Measurements from ENCODE around the gene PIAS4.
A peak's percentile ranks its signal among the peaks of the same experiment; 100 is the strongest.
"Not testable (repeated sequence)": the region's sequence is repeated elsewhere in the genome, so short reads cannot be mapped to it uniquely, and the experiment has no call there.

PIAS4 gene

DNA sequence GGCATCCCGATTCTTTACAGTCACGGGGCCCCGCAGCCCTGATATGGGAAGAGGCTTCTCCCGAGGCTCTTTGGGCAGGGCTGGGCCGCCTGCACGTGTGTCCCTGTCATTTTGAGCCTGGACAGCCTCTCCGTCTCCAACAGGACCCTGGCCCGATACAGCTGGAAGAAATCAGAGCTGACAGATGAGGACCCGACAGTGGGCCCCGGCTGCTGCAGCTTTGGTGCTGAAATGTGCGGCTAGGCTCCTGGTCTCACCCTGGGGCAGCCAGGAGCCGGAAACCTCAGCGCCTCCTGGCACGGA, 3.2 kb downstream of the PIAS4 start:
- DNase-seq (ENCODE audit: low read depth) = no peak
- TF ChIP-seq, protein P1, sequence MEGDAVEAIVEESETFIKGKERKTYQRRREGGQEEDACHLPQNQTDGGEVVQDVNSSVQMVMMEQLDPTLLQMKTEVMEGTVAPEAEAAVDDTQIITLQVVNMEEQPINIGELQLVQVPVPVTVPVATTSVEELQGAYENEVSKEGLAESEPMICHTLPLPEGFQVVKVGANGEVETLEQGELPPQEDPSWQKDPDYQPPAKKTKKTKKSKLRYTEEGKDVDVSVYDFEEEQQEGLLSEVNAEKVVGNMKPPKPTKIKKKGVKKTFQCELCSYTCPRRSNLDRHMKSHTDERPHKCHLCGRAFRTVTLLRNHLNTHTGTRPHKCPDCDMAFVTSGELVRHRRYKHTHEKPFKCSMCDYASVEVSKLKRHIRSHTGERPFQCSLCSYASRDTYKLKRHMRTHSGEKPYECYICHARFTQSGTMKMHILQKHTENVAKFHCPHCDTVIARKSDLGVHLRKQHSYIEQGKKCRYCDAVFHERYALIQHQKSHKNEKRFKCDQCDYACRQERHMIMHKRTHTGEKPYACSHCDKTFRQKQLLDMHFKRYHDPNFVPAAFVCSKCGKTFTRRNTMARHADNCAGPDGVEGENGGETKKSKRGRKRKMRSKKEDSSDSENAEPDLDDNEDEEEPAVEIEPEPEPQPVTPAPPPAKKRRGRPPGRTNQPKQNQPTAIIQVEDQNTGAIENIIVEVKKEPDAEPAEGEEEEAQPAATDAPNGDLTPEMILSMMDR (conservative IDR thresholded peaks at IDR 0.05; ENCODE audit: low read depth, low read length) = no peak
- H3K4me3 ChIP-seq (ENCODE audit: low read length) = no peak overlapping the region

DNA sequence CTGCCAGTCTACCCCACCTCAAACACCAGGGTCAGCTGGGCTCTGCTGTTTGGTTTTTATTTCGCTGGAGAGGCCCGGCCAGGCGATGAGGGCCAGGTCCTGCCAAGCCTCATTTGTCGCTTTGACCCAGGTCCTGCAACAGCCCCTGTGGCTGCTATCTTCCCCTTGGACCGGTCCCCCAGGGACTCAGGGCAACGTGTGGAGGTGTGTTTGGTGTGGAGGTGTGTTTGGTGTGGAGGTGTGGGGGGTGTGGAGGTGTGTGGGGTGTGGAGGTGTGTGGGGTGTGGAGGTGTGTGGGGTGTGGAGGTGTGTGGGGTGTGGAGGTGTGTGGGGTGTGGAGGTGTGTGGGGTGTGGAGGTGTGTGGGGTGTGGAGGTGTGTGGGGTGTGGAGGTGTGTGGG, 3.9 kb downstream of the PIAS4 start:
- H3K4me3 ChIP-seq (ENCODE audit: low read length); DNase-seq (ENCODE audit: low read depth): not testable (repeated sequence)

DNA sequence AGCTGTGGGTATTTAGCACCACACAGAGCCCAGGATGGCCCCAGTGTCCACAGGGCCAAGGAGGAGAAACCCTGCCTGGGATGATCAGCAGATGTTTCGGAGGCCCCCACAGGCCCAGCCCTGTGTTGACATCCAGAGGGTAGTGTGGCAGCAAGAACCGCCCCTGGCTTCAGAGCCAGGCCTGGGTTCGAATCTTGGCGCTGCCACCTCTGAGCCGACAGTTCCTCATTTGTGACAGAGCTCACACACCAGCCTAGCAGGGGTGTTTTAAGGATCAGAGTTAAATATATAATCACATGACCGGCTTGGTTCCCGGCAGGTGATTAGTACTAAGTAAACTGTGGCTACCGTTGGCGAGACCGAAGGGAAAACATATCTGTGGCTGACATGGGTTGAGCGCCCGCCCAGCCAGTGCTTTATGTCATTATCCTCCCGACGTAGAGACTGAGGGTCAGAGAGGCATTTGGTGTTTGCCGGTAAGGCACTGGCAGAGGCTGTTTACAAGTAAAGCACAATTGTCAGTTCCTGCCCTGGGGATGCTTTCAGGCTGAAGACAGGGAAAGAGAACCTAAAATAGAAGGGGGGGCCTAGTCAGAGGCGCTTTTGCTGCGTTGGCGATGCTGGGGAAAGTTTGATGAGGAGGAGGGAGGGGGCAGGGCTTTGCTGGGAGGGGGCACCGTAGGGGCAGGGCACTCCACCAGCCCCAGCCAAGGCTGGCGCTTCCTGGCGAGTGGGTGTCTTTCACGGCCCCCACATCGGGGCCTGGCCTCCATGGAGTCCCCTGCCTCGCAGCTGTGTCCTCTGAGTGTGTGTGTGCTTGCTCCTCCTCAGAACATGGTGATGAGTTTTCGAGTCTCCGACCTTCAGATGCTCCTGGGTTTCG, 4.8 kb downstream of the PIAS4 start:
- H3K4me3 ChIP-seq (ENCODE audit: low read length) = no peak overlapping the region
- TF ChIP-seq, protein P1 (conservative IDR thresholded peaks at IDR 0.05; ENCODE audit: low read depth, low read length) = no peak
- peak; percentile 51 for DNase-seq (ENCODE audit: low read depth)

DNA sequence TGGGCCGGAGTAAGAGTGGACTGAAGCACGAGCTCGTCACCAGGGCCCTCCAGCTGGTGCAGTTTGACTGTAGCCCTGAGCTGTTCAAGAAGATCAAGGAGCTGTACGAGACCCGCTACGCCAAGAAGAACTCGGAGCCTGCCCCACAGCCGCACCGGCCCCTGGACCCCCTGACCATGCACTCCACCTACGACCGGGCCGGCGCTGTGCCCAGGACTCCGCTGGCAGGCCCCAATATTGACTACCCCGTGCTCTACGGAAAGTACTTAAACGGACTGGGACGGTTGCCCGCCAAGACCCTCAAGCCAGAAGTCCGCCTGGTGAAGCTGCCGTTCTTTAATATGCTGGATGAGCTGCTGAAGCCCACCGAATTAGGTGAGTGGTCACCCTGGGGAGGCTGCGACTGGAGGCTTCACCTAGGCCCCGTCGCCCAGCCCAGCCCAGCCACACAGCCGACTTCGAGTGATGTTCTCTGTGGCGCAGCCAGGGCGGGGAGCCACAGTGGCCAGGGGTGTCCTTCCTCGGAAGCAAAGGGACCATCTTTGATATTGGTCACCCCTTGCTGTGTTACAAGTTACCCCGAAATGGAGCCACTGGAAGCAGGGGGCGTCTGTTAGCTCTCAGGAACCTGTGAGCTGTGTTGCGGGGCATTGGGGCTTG, 5.6 kb downstream of the PIAS4 start:
- DNase-seq (ENCODE audit: low read depth) = no peak
- H3K4me3 ChIP-seq (ENCODE audit: low read length) = no peak overlapping the region
- TF ChIP-seq, protein P1 (conservative IDR thresholded peaks at IDR 0.05; ENCODE audit: low read depth, low read length) = no peak

DNA sequence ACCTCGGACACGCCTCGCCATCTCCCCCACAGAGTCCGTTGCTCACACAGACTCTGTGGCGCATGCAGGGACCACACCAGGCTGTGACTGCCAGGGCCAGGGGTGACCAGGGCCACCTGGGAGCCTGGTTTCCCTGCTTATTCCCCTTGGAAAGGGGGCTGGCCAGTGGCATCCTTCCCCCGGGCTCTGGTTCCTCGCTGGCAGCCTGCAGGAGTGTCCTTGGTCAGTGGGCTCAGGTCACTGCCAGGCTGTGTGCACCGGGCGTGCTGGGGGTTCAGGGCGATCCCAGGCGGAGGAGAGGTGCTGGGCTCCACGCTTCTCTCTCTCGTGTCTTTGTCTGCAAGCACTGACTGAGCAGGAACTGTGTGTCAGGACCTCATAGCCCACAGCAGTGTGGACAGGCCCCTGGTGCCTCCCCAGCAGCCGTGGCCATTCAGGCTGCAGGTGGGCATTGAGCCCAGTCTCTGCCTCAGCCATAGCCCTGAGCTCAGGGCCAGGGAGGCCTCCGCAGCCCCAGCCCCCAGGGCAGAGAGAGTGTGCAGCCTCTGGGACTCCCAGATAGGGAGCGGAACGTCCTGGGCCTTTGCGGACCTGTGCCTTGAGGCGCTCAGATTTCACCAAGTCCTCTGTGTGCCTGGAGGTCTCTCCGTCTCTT, 6.5 kb downstream of the PIAS4 start:
- no peak overlapping the region for H3K4me3 ChIP-seq (ENCODE audit: low read length)
- TF ChIP-seq, protein P1 (conservative IDR thresholded peaks at IDR 0.05; ENCODE audit: low read depth, low read length) = no peak
- DNase-seq (ENCODE audit: low read depth) = no peak

DNA sequence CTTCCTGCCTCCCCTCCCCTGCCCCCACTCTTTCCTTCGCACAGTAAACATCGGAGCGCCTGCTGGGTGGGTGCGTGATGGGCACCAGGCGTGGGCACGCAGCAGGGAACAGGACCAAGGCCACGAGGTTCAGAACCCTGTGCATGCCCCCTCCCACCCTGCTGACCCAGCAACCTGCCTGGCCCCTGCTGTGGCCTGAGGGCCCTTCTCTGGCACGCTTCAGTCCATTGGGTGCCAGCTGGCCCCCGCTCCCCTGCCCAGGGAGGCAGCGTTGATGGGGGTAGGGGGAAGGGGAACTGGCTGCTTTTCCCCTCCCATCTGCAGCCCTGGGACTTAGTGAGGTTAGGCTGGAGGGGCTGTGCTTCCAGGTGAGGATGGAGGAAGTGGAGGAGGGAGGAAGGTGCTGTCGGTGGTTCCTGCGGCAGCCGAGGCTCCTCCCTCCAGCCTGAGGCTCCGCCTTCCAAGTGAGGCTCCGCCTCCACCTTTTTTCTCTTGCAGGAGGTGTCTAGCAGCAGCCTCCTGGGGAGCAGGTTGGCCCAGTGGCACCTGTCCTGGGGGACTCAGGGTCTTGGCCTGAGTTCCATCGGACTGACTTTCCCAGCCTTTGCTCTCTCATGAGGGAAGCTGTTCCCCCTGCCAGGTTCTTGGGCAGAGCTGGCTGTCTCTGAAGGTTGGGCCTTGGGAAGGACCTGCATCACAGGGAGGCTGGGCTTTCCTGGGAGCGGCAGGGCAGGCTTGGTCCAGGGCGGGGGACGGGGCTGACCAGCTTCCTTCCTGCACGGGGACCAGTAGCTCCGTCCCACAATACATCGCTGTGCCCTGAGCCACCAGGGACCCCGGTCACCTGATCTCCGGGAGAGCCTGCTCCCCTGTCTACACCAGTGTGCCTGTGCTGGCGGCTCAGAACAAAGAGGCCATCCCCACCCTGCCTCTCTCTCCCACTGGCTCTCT, 7.3 kb downstream of the PIAS4 start:
- H3K4me3 ChIP-seq (ENCODE audit: low read length) = no peak overlapping the region
- DNase-seq (ENCODE audit: low read depth) = no peak
- TF ChIP-seq, protein P1 (conservative IDR thresholded peaks at IDR 0.05; ENCODE audit: low read depth, low read length) = no peak

Data from retinal pigment epithelial cell (primary cell).